Keratinocyte (primary cell): ENCODE measurements around the gene FAM135A.

Experiments
- CTCF ChIP-seq, 3 experiments: IDR thresholded peaks in 1 of 3; conservative IDR thresholded peaks in 1 of 3; optimal IDR thresholded peaks in 1 of 3; 2 replicates in 2 of 3; 3 replicates in 1 of 3; pipeline versions ENCODE3 to v1.5.1; 2011; ENCODE audit warnings: low read length in 3 of 3, mild to moderate bottlenecking in 3 of 3, moderate library complexity in 2 of 3, control low read depth in 1 of 3, inconsistent platforms in 1 of 3; ENCODE audit not compliant: insufficient read depth in 2 of 3; ENCODE audit errors: extremely low read depth in 1 of 3
- EZH2 ChIP-seq: IDR thresholded peaks from one replicate; pipeline ENCODE4 v1.6.1; 2012; ENCODE audit warnings: inconsistent platforms, mild to moderate bottlenecking, low read length, moderate library complexity

GRCh38 chr6:70549327-70549726, 136.0 kb downstream of the FAM135A start:
- TF ChIP-seq CTCF (optimal IDR thresholded peaks at IDR 0.05 in 1 of 3, IDR thresholded peaks at IDR 0.05 in 1 of 3, conservative IDR thresholded peaks at IDR 0.05 in 1 of 3; ENCODE audit: extremely low read depth in 1 of 3, insufficient read depth in 2 of 3, low read length in 3 of 3) (no peak), EZH2 (no peak)
